Ovary (tissue), 9 donors: ENCODE measurements around the gene MFSD2A. TPM values are rescaled to one million over a fixed set of nuclear protein-coding genes. Genes with fewer than 3 reads are reported as not detected.

Experiments used
- DNase-seq, 5 donors: peaks; one replicate each; pipeline ENCODE4 v3.0.0-alpha.2; 2019 to 2020
- H3K27ac ChIP-seq, 2 donors: fragments of 200-600 bp; one replicate each; pipeline versions ENCODE4 v1.5.1 to v1.8.0; 2019 to 2022
- H3K27me3 ChIP-seq: fragments of 200-600 bp; one replicate; pipeline ENCODE4 v1.8.0; 2022
- H3K36me3 ChIP-seq: fragments of 200-600 bp; sonication (generic); one replicate; pipeline ENCODE4 v1.5.1; 2019
- H3K4me1 ChIP-seq: one replicate; pipeline ENCODE4 v1.8.1; 2013; ENCODE audit warnings: mild to moderate bottlenecking, moderate library complexity; ENCODE audit not compliant: insufficient read depth
- H3K4me3 ChIP-seq: fragments of 200-600 bp; sonication (generic); one replicate; pipeline ENCODE4 v1.5.1; 2017
- H3K9me3 ChIP-seq, 2 donors: fragments of 200-600 bp in 1 of 2; sonication (generic) in 1 of 2; one replicate each; pipeline versions ENCODE4 v1.5.1 to v1.8.1; 2013 to 2019; ENCODE audit warnings: mild to moderate bottlenecking in 1 of 2, moderate library complexity in 1 of 2
- CTCF ChIP-seq, 3 donors: fragments of 450-650 bp in 2 of 3; fragments of 200-600 bp in 1 of 3; IDR thresholded peaks; one replicate each; pipeline versions ENCODE4 v1.5.1 to v1.8.0; 2016 to 2022; ENCODE audit warnings: antibody characterized with exemption in 3 of 3, mild to moderate bottlenecking in 1 of 3
- EP300 ChIP-seq: sonication (generic); formaldehyde crosslinking; IDR thresholded peaks from one replicate; pipeline ENCODE4 v1.6.1; 2017; ENCODE audit warnings: antibody characterized with exemption
- POLR2A ChIP-seq: fragments of 450-650 bp; IDR thresholded peaks from one replicate; pipeline ENCODE4 v1.6.1; 2017; ENCODE audit warnings: antibody characterized with exemption, mild to moderate bottlenecking, moderate library complexity
- WGBS, 3 donors: extraction: QIAGEN DNeasy Blood & Tissue Kit in 1 of 3; methylation state at CpG; one replicate each; pipeline versions ENCODE4 v1.1.5 to v1.1.7; 2013 to 2017; 5-methylcytosine and 5-hydroxymethylcytosine counted together
- intact Hi-C, 4 donors: fragments of 100-400 bp; cut with DNase I; formaldehyde crosslinking; loops; one replicate each; pipeline versions ENCODE4 v1.11.0 to v1.15.1; 2022 to 2023
- polyA plus RNA-seq, 2 donors: library from polyadenylated mRNA; stranded (reverse); fragments of 200-250 nt in 1 of 2; fragments of 350-450 nt in 1 of 2; fragmentation: Illumina TruSeq in 1 of 2; extraction: RNeasy Lipid Tissue Mini Kit (QIAGEN cat#74804) in 1 of 2; gene quantifications; one replicate each; pipeline ENCODE4 v1.2.3, GENCODE V29; 2013 to 2014
- total RNA-seq, 7 donors: library from RNA; depleted of rRNA in 2 of 7; stranded (reverse); fragments of >200 nt in 2 of 7; fragmentation: NEBNext Ultra II Directional in 3 of 7; extraction: Animal tissue kit (Norgen Biotek cat#: 25700) in 3 of 7; gene quantifications; one replicate each; pipeline versions ENCODE4 v1.1.0 to v1.2.4, GENCODE V29; 2016 to 2023
- donor health status: DM: no; HTN: no; CAD: no; lungs with moderate emphysema.
- donor health status: DM: no; HTN: no; CAD: no.
- donor health status: Bipolar disorder and iron deficiency.
- donor health status: DM: yes; HTN: yes; CAD: no.
- donor health status: DM: no; HTN: no; CAD: no.
- donor health status: DM: yes; HTN: yes; CAD: no.

MFSD2A gene
- total and polyA plus RNA-seq, 9 donors = 1.9 to 121 (median 3.6) TPM

- H3K4me3 ChIP-seq = no peak overlapping the region
- H3K4me1 ChIP-seq = peaks cover 6% of the 10 kb centered on the region
- intact Hi-C loops = no loop called here
- H3K9me3 ChIP-seq = no peaks in the 10 kb centered on the region
- H3K36me3 ChIP-seq = no peaks in the 10 kb centered on the region
- no peak for DNase-seq
- no peak overlapping the region for H3K27ac ChIP-seq
- WGBS, 3 donors = 52 to 76% (median 52%) methylated on average over 3 of the region's 3 CpGs
- no peaks in the 10 kb centered on the region for H3K27me3 ChIP-seq
- TF ChIP-seq CTCF (IDR thresholded peaks at IDR 0.05) (no peak), POLR2A (no peak), EP300 (no peak)
Observed at GRCh38 chr1:39951926-39952325, 3.0 kb upstream of the MFSD2A start.

GRCh38 chr1:39952359-39953110 lies 2.4 kb upstream of the MFSD2A start:
- Histone ChIP-seq H3K4me3 (no peak overlapping the region), H3K36me3 (no peaks in the 10 kb centered on the region), H3K27ac (no peak overlapping the region), H3K27me3 (no peaks in the 10 kb centered on the region), H3K9me3 (no peaks in the 10 kb centered on the region), H3K4me1 (peaks cover 6% of the 10 kb centered on the region)
- TF ChIP-seq CTCF (IDR thresholded peaks at IDR 0.05) = no peak
- TF ChIP-seq EP300 = no peak
- TF ChIP-seq POLR2A = no peak
- intact Hi-C loops = no loop called here
- DNase-seq = no peak
- whole genome bisulfite sequencing, 3 donors = 63 to 71% (median 64%) methylated on average over 8 of the region's 8 CpGs

GRCh38 chr1:39954324-39954869 lies 548 bp upstream of the MFSD2A start:
- TF ChIP-seq EP300 (no peak), CTCF (IDR thresholded peaks at IDR 0.05) (no peak)
- intact Hi-C loops = no loop called here
- Histone ChIP-seq H3K4me1 (peaks cover 6% of the 10 kb centered on the region), H3K4me3 (no peak overlapping the region), H3K9me3 (no peaks in the 10 kb centered on the region), H3K27me3 (no peaks in the 10 kb centered on the region), H3K36me3 (no peaks in the 10 kb centered on the region), H3K27ac (no peak overlapping the region)
- no peak for DNase-seq
- 53 to 58% (median 55%) methylated on average over 17 of the region's 17 CpGs for WGBS, 3 donors

GRCh38 chr1:39955547-39956539 lies 898 bp downstream of the MFSD2A start:
- Histone ChIP-seq H3K27ac (no peak overlapping the region), H3K36me3 (no peaks in the 10 kb centered on the region), H3K27me3 (no peaks in the 10 kb centered on the region), H3K4me1 (peaks cover 6% of the 10 kb centered on the region), H3K4me3 (peak overlapping the region; percentile 52), H3K9me3 (no peaks in the 10 kb centered on the region)
- TF ChIP-seq EP300 = no peak
- no peak for TF ChIP-seq CTCF (IDR thresholded peaks at IDR 0.05)
- no peak for TF ChIP-seq POLR2A
- WGBS, 3 donors = 2 to 6% (median 4%) methylated on average over 36 of the region's 36 CpGs
- peak in 1 of 5 donors; percentile 18 for DNase-seq
- intact Hi-C loops = no loop called here
